ENCODE measurements around the gene ZDHHC7.

Gene ZDHHC7

DNA sequence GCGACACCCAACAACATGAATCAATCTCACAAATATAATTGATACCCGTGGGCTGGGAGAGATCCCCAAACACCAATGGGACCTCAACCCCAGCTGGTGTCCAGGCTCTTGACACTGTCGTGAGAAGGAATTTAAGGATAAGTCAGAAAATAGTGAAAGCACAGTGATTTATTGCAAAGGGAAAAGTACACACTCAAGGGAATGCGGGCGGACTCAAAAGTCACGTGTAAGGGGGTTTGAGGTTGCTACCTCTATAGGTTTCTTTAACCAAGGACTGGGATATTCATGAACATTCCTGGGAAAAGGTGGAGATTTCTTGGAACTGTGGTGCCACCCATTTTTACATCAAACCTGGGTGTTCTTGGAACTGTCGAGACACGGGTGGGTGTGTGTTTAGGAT, 6.3 kb upstream of the ZDHHC7 start:
- FAIRE-seq: no peak

DNA sequence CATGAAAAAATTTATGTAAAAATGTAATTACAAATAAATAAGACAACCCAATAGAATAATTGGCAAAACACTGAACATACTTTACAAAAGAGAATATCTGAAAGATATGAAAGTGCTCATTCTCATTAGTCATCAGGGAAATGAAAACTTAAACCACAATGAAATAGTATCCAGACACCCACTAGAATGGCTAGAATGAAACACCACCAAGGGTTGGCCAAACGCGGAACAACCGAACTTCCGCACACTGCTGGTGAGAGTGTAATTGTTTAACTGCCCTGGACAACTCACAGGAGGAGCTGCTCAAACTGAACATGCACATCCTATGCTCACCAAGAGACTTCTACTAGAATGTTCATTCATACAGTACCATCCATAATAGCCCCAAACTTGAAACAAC, 5.8 kb upstream of the ZDHHC7 start:
- FAIRE-seq: no peak

- FAIRE-seq: no peak
These were observed 4.3 kb upstream of the ZDHHC7 start for GRCh38 chr16:85015481-85016187.

DNA sequence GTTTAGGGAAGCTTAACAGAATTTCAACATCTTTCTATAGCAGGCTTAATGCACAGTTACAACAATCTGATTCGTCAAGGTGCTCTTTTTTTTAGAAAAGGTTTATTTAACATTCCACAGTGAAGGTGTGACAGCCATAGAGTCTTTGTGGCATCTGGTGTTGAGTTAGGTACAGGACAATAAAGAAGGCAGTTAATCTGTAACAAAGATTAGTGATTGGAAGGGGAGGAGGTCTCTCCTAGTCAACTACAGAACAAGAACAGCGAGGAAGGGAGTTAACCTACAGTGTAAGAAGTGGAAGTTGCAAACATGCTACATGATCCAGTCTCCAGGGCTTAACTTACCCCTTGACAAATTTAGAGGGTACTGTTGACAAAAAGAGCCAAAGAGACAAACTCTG, 3.0 kb upstream of the ZDHHC7 start:
- FAIRE-seq: no peak

DNA sequence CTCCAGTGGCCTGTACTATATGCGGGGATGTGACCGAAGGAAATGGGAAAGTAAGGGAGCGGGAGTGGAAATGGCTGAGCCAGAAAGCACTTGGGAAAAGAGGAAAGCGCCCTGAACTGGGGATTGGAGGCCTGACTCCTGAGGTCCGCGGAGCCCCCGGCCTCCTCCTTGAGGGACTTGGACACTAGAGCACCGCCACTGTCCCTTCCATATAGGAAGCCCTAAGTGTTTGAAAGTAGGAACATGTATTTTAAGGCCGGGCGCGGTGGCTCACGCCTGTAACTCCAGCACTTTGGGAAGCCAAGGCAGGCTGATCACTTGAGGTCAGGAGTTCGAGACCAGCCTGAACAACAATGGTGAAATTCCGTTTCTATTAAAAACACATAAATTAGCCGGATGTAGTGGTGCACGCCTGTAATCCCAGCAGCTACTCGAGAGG, 530 bp upstream of the ZDHHC7 start:
- FAIRE-seq: no peak

- no peak for FAIRE-seq
These were observed 847 bp downstream of the ZDHHC7 start for GRCh38 chr16:85010446-85010930.

DNA sequence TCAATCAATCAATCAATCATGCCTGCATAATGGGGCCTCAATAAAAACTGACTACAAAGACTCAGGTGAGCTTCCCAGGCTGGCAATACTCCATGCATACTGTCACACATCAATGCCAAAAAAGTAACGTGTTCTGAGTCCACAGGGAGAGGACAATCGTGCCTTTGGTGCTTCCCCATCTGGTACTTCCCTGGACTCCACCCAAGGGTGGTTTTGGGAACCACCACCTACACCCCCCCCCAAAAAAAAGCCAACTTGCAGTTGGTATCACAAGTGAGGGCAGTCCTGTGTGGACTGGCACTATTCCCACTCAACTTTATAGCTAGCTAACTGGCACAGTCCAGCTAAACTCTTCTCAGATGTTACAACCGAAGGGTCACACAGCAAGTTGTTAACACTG, 3.1 kb downstream of the ZDHHC7 start:
- FAIRE-seq: no peak

- no peak for FAIRE-seq
These were observed 3.7 kb downstream of the ZDHHC7 start for GRCh38 chr16:85007496-85008214.

- FAIRE-seq: no peak
These were observed 4.7 kb downstream of the ZDHHC7 start for GRCh38 chr16:85006639-85007038.

DNA sequence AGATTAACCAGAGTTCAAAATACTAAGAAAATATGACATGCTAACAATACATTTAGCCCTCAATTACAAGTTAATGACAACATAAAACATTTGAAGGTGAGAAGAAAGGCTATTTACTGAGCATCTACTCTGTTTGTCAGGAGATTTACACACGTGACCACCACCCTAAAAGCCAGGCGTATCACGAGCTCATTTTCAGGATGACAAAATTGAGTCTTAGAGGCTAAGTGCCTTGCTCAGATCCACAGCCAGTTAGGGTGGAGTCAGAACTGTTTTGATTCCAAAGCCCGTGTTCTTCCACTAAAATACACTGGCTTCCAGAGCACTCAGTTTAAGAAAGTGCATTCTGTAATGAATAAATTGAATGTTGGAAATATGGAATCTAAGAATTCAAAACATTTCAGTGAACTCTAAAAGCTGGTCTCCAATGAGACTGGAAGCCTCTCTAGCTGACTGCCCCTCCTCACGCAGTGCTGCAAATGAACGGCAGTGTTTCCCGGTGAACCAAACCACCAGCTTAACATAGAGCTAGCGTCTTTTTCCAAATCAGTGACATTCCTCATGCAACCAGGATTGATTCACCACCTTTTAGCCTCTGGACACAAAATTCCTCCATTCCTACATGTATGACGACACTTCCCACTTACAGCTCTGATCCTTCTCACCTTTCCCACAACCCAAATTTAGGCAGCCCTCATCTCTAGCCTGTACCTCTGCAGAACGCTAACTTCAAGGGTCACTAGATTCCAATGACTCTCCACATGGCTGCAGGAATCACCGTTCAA, 5.9 kb downstream of the ZDHHC7 start:
- FAIRE-seq: no peak

GRCh38 chr16:85004587-85005205, 6.6 kb downstream of the ZDHHC7 start:
- no peak for FAIRE-seq

- FAIRE-seq: no peak
These were observed 7.4 kb downstream of the ZDHHC7 start for GRCh38 chr16:85003725-85004586.

- no peak for FAIRE-seq
These were observed 8.3 kb downstream of the ZDHHC7 start for GRCh38 chr16:85003076-85003475.

GRCh38 chr16:85002608-85003007, 8.7 kb downstream of the ZDHHC7 start:
- no peak for FAIRE-seq

- FAIRE-seq: no peak
These were observed 9.2 kb downstream of the ZDHHC7 start for GRCh38 chr16:85002099-85002541.

GRCh38 chr16:84999857-85000480, 11.4 kb downstream of the ZDHHC7 start:
- no peak for FAIRE-seq

GRCh38 chr16:84999200-84999599, 12.1 kb downstream of the ZDHHC7 start:
- FAIRE-seq: no peak

- no peak for FAIRE-seq
These were observed 15.0 kb downstream of the ZDHHC7 start for GRCh38 chr16:84996365-84996764.

- no peak for FAIRE-seq
These were observed 15.7 kb downstream of the ZDHHC7 start for GRCh38 chr16:84995663-84996062.

DNA sequence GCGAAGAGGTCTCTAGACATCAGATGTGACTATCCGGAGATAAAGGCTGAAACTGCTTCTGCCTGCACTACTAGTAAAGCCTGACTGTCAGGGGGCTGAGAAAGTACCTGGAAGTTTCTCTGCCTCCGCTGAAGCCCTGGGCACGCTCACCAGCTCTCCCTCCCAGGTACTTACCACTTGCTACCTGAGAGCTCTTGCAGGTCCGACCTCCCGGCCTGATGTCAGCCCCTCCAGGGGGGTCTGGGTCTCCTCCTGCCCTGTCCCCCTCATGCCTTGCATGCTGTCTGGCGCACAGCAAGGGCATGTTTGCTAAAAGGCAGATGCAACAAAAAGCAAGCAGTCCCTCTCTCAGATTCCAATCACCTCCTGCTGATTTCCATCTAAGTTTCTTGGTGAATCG, 17.4 kb downstream of the ZDHHC7 start:
- FAIRE-seq: no peak

DNA sequence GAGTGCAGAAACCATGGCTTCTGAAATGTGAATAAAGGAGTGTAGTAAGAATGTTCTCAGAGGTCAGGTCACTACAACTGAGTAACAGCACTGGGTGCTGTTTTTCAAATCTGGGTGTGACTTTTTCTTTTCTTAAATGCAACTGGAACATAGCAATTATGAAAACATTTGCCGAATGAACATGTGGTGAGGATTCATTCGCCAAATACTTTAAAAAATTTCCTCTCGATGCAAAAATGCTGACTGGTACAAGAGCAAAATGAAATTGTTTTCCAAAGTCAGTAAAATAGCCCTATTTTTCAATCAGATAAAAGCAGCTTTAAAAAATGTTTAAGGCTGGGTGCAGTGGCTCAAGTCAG, 18.6 kb downstream of the ZDHHC7 start:
- no peak for FAIRE-seq

DNA sequence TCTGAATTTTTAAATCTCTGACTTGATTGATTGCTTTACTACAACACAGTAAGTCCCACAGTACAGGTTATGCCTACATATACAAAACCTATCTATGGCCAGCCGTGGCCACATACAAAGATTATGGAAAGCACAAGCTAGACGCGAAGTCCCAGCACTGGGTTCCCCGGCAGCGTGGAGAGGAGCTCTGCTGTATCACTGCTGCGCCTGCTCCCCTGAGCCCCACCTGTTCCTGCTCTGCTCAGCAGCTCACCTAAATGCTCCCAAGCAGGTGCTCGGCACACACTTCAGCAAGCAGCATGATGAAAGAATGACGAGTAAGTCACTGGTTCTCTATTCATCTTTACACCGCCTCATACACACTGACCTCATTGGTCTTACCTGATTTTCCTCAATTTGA, 20.6 kb downstream of the ZDHHC7 start:
- FAIRE-seq: no peak
